HG03066 (cell line): ENCODE results near the gene ANAPC1.
"Not testable (repeated sequence)": the region's sequence is repeated elsewhere in the genome, so short reads cannot be mapped to it uniquely, and the experiment has no call there.

Experiments used
- ATAC-seq: cut with Tn5 transposase; IDR thresholded peaks from one replicate; pipeline ENCODE4 v1.9.1; 2021; ENCODE audit warnings: low read depth; ENCODE audit not compliant: unreplicated experiment

ANAPC1 gene

DNA sequence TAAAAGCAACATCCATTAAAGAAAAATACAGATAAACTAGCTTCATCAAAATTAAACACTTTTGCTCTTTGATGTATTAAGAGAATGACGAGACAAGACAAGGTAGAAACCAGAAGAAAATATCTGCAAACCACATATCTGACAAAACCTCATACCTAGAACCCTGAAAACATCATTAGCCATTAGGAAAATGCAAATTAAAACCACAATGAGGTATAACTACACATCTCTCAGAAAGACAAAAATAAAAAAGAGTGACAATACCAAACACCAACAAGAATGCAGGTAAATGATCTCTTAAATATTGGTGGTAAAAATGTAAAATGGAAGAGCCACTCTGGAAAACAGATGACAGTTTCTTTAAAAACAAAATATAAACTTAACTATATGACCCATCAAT is 53.5 kb downstream of the ANAPC1 start:
- ATAC-seq = not testable (repeated sequence)

DNA sequence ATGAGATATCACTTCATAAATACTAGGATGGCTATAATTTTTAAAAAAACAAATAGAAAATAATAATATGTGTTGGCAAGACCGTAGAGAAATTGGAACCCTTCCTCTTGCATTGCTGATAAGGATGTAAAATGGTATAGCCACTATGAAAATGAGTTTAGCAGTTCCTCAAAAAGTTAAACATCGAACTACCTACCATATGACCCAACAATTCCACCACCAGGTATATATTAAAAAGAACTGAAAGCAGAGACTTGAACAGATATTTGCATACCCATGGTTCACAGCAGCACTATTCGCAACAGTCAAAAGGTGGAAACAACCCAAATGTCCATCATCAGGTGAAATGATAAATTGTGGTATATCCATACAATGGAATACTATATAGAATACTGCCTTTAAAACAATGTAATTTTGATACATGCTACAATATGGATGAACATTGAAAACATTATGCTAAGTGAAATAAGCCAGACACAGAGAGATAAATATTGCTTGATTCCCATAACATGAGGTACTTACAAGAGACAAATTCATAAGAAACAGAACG is 55.7 kb downstream of the ANAPC1 start:
- not testable (repeated sequence) for ATAC-seq

DNA sequence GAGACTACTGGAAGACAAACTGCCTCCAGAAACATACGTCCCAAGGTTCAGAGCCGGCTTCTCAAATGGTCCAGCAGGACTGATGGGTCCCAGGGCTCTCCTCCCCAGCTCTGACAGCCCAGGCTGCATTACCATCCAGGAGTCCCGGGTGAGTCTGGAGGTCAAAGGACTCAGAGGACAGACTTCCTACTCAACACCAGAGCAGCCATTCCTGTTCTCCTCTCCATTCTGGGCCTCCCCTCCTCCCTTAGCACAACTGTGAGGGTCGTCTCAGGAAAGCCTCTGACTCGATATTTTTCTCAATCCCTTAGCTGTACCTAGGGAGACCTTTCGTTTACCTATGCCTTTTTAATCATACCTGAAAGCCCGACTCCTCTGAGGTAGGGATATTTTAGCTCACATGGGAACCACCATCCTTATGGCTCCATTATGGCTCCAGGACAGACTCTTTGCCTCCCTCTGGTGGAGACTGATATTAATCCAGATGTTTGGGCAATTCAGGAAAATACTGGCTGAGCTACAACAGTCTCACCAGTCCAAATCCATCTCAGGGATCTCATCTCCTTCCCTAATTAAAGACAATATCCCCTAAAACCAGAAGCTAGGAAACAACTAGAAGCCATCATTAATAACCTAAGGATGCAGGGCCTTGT is 70.9 kb downstream of the ANAPC1 start:
- not testable (repeated sequence) for ATAC-seq

DNA sequence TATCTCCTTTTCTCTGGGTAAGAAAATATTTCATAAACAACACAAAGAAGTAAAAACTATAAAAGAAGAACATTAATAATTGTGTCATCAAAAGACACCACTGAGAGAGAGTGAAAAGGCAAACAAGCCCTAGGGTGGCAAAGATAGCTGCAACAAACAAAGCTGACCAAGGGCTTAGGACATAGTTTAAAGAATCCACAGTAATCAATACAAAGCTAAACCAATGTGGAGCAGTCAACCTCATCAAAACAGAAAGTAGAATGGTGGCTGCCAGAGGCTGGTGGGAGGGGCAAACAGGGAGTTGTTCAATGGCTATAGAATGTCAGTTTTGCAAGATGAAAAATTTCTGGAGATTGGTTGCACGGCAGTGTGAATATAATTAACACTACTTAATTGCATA is 93.4 kb downstream of the ANAPC1 start:
- not testable (repeated sequence) for ATAC-seq

GRCh38 chr2:111784081-111784480 is 99.9 kb downstream of the ANAPC1 start:
- ATAC-seq = not testable (repeated sequence)

GRCh38 chr2:111782195-111782594 is 101.8 kb downstream of the ANAPC1 start:
- not testable (repeated sequence) for ATAC-seq

GRCh38 chr2:111781443-111782094 is 102.4 kb downstream of the ANAPC1 start:
- not testable (repeated sequence) for ATAC-seq

DNA sequence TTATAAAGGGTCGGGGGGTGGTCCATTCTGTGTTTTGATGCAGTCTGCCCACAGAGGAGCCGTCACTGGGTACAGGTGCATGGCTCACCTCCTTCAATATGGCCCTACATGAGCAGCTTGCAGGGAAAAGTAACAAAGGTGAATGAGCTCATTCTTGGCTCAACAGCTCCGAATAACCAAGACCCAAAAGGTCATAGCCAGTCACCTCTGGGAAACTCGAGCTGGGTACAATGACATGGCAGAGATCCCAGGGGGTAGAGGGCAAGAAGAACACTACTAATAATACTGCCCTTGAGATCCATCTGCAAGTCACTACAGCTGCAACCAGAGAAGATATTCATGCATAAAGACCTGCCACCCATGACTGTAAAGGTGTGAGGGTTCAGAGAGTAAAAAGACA is 106.8 kb downstream of the ANAPC1 start:
- ATAC-seq = not testable (repeated sequence)

DNA sequence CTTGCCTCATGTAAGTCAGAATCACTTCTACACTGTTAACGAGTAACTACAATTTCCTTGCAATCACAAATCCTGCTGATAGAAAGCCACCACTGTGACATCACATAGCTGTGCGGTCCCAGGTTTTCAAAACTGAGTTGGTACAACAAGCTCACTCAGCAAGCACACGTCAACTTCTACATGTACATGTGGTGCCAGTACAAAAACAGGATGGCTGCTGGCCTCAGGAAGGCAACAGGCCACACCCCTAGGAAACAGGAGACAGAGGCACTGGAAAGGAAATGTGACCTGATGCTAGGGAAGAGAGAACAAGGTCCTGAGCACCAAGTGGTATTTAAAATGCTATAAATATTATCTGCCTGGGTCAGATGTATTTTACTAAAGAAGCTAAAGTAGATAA is 107.7 kb downstream of the ANAPC1 start:
- not testable (repeated sequence) for ATAC-seq

- ATAC-seq = not testable (repeated sequence)
These were observed 111.8 kb downstream of the ANAPC1 start for GRCh38 chr2:111772180-111772579.

- ATAC-seq = not testable (repeated sequence)
These were observed 112.9 kb downstream of the ANAPC1 start for GRCh38 chr2:111770916-111771658.

- not testable (repeated sequence) for ATAC-seq
These were observed 115.5 kb downstream of the ANAPC1 start for GRCh38 chr2:111768266-111769190.

DNA sequence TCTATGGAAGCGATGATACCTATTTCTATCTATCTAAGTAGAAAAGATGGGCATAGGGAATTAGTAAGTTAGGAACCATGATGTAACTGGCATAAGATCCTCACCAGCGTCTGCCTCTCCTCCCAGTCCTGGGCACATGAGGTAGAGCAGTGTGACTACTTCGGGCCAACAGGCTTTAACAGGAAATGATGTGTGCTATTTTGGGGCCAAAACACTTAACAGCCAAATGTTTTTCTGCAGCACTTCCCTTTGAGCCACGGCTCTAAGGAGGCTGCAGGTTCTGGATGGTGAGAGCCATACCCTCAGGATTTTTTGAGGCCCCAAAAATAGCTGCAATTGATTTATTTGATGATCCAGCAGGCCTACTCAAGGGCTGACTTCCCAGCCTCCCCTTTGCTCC is 116.9 kb downstream of the ANAPC1 start:
- ATAC-seq = not testable (repeated sequence)

DNA sequence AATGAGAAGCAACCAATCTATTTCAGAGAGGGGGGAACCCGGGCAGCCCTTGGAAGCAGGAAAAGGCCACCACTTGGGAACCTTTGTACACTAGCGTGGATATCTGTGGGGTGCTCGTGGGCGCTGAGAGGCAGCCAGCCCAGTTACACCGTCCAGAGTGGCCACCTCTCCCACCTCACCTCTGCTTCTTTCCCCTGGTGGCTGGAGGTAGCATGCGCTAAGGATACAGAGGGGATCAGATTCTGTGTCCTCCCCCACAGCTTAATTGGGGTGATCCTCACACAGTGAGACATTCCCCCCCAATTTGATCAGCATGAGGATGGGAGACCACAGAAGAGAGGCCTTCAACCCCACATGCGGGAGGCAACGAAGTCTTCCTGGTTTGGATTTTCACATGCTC is 117.7 kb downstream of the ANAPC1 start:
- ATAC-seq = not testable (repeated sequence)

- ATAC-seq = not testable (repeated sequence)
These were observed 119.8 kb downstream of the ANAPC1 start for GRCh38 chr2:111764151-111764550.

DNA sequence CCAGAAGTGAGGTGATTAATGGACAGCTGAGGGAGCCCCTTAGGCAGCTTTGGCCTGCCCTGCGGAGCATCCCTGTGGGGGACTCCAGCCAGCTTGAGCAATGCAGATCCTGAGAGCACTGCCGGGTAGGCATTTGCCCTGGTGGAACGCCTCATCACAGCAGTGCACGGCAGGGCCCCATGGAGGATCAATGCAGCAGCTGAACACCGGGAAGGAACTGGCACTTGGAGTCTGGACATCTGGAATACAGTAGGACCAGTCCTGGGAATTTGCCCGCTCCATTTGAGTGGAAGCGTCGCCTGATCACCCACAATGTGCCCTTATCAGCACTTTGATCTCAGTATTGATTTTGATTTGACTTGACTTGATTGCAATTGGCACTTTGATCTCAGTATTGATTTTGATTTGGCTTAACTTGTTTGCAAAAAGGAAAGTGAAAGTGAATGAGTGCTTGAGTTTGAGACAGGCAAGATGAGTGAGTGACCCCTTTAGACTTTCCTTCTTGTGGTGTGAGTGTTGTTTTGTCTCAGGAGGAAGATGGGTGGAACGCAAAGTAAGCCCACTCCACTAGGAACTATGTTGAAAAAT is 123.2 kb downstream of the ANAPC1 start:
- ATAC-seq = not testable (repeated sequence)

DNA sequence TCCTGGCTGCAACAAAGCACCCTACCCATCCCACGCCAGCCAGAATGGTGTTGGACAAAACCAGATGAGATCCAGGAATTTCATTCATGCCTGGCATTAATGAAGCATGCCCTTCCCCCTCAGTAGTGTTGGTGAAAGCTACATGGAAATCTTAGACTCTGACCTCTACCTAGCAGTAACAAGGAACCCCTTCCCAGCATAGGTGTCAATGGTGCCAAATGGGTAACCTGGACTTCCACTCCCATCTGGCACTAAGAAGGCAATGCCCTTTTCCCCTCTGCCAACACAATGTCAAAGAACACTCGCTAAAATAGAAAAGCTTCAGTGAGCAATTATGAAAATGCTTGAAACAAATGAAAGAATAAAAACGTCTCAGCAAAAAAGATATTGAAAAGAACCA is 131.5 kb downstream of the ANAPC1 start:
- not testable (repeated sequence) for ATAC-seq

DNA sequence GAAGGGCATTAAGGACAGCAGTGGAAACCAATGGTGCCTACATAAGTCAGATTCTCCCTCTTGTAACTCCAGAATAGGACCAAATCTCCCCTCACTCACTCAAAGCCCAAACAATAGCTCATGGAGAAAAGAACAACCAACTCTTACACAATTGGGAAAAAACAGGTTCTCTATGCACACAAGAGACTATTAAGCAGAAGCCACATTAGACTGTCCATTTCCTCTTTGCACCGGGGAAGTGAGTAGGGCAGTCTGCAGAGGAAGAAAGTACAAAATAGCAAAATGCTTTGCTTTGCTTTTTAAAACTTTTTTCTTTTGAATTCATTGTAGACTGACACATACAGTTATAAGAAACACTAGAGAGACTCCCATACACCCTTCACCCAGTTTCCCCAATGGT is 133.4 kb downstream of the ANAPC1 start:
- not testable (repeated sequence) for ATAC-seq

DNA sequence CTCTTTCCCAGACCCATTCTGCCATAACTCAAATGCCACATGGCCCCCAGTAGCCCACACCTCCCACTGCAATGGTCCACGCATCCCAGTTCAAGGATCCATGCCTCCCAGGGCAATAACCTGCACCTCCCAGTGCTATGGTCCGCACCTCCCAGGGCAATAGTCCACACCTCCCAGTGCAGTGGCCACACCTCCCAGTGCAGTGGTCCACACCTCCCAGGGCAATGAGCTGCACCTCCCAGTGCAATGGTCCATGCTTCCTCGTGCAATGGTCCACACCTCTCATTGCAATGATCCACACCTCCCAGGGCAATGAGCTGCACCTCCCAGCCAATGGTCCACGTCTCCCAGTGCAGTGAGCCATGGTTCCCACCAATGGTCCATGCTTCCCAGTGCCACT is 135.6 kb downstream of the ANAPC1 start:
- ATAC-seq = not testable (repeated sequence)
